Astrocyte of the spinal cord (primary cell): ENCODE measurements around the gene PCBD1.

Experiments
- DNase-seq: peaks from one replicate; pipeline ENCODE4 v3.0.0; 2011; ENCODE audit warnings: low read depth, low spot score
- H3K4me3 ChIP-seq: 2 replicates; pipeline ENCODE4 v1.5.1; 2011; ENCODE audit warnings: low read depth, mild to moderate bottlenecking, low read length, moderate library complexity
- CTCF ChIP-seq: IDR thresholded peaks from 2 replicates; pipeline ENCODE4 v1.5.1; 2012; ENCODE audit warnings: low read depth, mild to moderate bottlenecking, low read length, inconsistent platforms
- in situ Hi-C: cut with HindIII; loops from 2 replicates; pipeline ENCODE4 v1.10.0; 2017; ENCODE audit warnings: low sequenced_read_pairs

The PCBD1 gene

GRCh38 chr10:70889291-70889690, 926 bp upstream of the PCBD1 start:
- in situ Hi-C loops, result no loop called here
- TF ChIP-seq CTCF, result no peak
- H3K4me3 ChIP-seq, result no peak overlapping the region
- no peak for DNase-seq

- TF ChIP-seq CTCF, result no peak
- peak overlapping the region; percentile 73 for H3K4me3 ChIP-seq
- in situ Hi-C loops, result no loop called here
- no peak for DNase-seq
These were observed 1.3 kb downstream of the PCBD1 start for GRCh38 chr10:70886921-70887665.

DNA sequence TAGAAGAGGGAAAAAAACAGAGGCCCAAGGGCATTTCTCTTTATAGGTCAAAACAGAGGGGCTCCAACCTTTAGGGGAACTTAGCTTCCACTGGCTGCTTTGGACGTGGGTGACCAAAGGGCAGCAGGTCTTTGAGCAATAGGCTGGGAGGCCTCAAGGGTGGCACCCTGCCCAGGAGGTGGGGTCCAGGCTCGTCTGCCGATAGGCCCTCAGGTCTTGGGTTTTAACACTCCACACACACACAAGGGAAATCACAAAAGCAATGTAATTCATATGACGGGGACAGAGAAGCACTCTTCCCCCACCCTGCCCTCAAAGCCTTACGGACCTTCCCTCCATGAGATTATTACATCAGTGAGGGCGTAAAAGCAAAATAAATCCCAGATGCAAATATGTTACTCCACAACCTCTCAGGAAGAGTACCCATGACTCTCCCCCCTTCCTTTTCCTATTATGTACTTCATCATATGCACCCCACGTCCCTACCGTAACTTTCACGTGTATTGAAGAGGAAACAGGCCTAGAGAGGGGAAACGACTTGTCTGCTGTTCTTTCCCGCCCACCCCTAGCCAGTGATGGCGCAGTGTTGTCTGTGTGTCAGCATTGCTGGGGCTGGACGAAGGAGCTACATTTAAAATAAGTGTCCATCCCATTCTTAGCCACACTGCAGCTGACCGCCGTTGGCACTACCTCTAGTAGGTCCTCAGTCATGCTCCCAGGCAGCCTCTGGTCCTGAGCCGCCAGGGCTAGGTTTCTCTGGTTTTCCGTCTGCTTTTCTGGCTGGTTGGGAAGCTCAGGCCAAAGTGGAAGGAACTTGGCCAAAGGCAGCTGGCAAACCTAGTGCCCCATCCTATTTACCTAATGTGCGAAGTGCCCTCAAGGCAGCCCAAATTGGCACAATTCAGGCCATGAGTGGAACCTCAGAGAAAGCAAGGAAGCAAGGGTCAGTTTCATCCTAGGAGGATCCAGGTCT, 2.1 kb downstream of the PCBD1 start:
- H3K4me3 ChIP-seq, result no peak overlapping the region
- in situ Hi-C loops, result no loop called here
- no peak for DNase-seq
- no peak for TF ChIP-seq CTCF

- no peak for DNase-seq
- in situ Hi-C loops, result no loop called here
- no peak overlapping the region for H3K4me3 ChIP-seq
- no peak for TF ChIP-seq CTCF
These were observed 2.9 kb downstream of the PCBD1 start for GRCh38 chr10:70885481-70885880.

DNA sequence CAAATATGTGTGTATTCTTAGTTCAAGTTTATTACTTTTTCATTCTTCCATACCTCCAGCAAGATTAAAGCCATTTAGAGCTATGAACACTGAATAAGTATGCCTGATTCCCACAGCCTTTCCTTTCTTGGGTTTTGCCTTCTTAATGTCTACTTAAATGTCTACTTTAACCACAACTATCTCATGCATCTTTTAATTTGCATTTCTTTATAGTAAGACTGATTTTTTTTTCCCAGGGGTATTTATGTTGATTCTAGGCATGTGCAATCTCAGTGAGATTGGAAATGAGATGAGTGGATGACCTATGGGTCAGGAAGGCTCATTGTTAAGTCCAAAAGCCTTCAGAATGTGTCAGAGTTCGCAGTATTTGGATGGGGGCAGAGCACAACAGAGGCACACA, 3.6 kb downstream of the PCBD1 start:
- in situ Hi-C loops, result no loop called here
- no peak for DNase-seq
- no peak for TF ChIP-seq CTCF
- H3K4me3 ChIP-seq, result no peak overlapping the region

- in situ Hi-C loops, result no loop called here
- peak; percentile 89 for TF ChIP-seq CTCF
- H3K4me3 ChIP-seq, result no peak overlapping the region
- peak; percentile 78 for DNase-seq
These were observed 8.3 kb downstream of the PCBD1 start for GRCh38 chr10:70880077-70880534.
